ENCODE results near the gene EYA2.

DNA sequence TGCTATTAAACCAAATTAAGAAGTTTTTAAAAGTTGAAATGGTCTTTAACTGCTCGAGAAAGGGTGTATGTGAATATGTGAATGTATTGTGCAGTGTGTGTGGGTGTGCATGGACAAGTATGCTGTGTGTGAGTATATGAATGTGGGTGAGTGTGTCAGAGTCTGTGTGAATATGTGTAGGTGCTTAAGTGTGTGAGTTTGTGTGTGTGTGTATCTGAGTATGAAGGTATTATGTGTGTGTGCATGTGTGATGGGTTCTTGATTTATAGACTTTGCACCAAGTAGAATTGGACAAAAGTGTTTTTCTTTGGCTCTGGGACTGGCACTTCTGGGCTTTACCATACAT is 21.6 kb downstream of the EYA2 start:
- TF ChIP-seq, protein P1, sequence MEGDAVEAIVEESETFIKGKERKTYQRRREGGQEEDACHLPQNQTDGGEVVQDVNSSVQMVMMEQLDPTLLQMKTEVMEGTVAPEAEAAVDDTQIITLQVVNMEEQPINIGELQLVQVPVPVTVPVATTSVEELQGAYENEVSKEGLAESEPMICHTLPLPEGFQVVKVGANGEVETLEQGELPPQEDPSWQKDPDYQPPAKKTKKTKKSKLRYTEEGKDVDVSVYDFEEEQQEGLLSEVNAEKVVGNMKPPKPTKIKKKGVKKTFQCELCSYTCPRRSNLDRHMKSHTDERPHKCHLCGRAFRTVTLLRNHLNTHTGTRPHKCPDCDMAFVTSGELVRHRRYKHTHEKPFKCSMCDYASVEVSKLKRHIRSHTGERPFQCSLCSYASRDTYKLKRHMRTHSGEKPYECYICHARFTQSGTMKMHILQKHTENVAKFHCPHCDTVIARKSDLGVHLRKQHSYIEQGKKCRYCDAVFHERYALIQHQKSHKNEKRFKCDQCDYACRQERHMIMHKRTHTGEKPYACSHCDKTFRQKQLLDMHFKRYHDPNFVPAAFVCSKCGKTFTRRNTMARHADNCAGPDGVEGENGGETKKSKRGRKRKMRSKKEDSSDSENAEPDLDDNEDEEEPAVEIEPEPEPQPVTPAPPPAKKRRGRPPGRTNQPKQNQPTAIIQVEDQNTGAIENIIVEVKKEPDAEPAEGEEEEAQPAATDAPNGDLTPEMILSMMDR (conservative IDR thresholded peaks at IDR 0.05; ENCODE audit: low read depth, low read length), result no peak
- no peak for TF ChIP-seq EZH2 (IDR thresholded peaks at IDR 0.05; ENCODE audit: borderline replicate concordance, low read depth, low read length, poor library complexity, severe bottlenecking)

Measured in A673 (cell line).